A549 treated with AZD2906 at 1 μM for 4 hours (cell line): ENCODE measurements around the gene MAGEE2. TPM values are rescaled to one million over a fixed set of nuclear protein-coding genes. Genes with fewer than 3 reads are reported as not detected.

Experiments used
- total RNA-seq: library from RNA; stranded (reverse); fragments of 200-300 nt; extraction: Qiagen RNA extraction; gene quantifications from 5 replicates; pipeline ENCODE4 v1.2.3, GENCODE V29; 2022

Gene MAGEE2
- not detected in 5 replicates for total RNA-seq

GRCh38 chrX:75784680-75785491 is at the start of gene MAGEE2:
TSS of gene MAGEE2 (minus strand) at chrX:75785254. CDS start at chrX:75785051, 203 bp downstream.

